ENCODE data around the gene IFIT1. TPM values are rescaled to one million over a fixed set of nuclear protein-coding genes. Genes with fewer than 3 reads are reported as not detected.

The IFIT1 gene
- total and polyA plus RNA-seq, 2 experiments from 2014 or later = 8.2 to 14.7 TPM

DNA sequence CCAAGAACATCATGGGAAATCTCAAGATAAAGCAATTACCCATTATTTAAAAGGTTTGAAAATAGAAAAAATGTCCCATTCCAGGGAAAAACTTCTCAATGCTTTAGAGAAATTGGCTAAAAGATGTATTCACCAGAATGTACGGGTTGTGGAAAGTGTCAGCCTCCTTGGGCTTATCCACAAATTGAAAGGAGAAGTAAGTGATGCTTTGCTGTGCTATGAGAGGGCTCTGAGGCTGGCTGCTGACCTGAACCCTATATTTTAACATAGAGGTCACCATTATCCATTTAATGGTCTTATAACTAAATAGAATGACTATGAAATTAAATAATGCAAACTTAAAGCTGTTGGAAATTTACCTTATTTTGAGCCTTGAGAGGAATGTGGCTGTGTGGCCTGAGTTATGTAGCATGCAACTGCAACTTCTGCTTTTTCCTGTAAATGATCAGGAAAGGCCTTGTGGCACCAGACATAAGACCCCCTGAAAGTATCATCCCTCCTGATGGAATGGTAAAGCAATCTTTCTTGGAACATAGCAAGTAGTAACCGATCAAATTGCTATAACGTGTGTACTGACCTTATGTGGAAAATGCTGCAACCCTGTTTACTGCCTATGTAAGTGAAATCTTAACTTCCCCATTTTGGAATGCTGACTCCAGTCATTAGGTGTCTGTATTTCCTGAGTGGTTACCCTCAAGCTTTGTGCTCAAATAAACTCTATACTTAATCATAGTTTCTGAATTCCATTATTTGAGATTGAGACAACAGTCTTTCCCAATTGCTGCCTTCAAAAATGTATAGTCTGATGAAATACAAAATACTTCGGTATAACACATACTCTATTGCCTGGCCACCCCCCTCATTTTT is 7.7 kb upstream of the IFIT1 start:
- Histone ChIP-seq H3K9me3 (ENCODE audit: low read depth) (no peaks in the 10 kb centered on the region), H3K36me3 (replicated peaks; ENCODE audit: insufficient read depth, low read depth) (no peaks in the 10 kb centered on the region), H2AFZ (no peak overlapping the region), H3K79me2 (no peaks in the 10 kb centered on the region), H3K27me3 (no peaks in the 10 kb centered on the region), H3K27ac (no peak overlapping the region), H3K9me2 (replicated peaks; ENCODE audit: insufficient read depth) (no peaks in the 10 kb centered on the region), H3K4me1 (ENCODE audit: insufficient read depth) (no peaks in the 10 kb centered on the region), H3K4me2 (no peak overlapping the region), H3K4me3 (no peak overlapping the region), H4K20me1 (ENCODE audit: insufficient read depth, poor library complexity, severe bottlenecking) (no peaks in the 10 kb centered on the region)
- WGBS (ENCODE audit: low lambda C conversion rate, missing lambda C conversion rate) = 91% methylated on average over 4 of the region's 4 CpGs
- no peak for DNase-seq (ENCODE audit: low spot score)
- TF ChIP-seq EZH2phosphoT487 (IDR thresholded peaks at IDR 0.05; ENCODE audit: low read depth, severe bottlenecking, unreplicated experiment) (no peak), EZH2 (IDR thresholded peaks at IDR 0.05; ENCODE audit: borderline replicate concordance) (no peak)
- TF ChIP-seq, protein P1, sequence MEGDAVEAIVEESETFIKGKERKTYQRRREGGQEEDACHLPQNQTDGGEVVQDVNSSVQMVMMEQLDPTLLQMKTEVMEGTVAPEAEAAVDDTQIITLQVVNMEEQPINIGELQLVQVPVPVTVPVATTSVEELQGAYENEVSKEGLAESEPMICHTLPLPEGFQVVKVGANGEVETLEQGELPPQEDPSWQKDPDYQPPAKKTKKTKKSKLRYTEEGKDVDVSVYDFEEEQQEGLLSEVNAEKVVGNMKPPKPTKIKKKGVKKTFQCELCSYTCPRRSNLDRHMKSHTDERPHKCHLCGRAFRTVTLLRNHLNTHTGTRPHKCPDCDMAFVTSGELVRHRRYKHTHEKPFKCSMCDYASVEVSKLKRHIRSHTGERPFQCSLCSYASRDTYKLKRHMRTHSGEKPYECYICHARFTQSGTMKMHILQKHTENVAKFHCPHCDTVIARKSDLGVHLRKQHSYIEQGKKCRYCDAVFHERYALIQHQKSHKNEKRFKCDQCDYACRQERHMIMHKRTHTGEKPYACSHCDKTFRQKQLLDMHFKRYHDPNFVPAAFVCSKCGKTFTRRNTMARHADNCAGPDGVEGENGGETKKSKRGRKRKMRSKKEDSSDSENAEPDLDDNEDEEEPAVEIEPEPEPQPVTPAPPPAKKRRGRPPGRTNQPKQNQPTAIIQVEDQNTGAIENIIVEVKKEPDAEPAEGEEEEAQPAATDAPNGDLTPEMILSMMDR (IDR thresholded peaks at IDR 0.05; ENCODE audit: poor library complexity) = no peak

- WGBS (ENCODE audit: low lambda C conversion rate, missing lambda C conversion rate) = 76% methylated on average over 2 of the region's 2 CpGs
- Histone ChIP-seq H3K4me3 (no peak overlapping the region), H3K36me3 (replicated peaks; ENCODE audit: insufficient read depth, low read depth) (no peaks in the 10 kb centered on the region), H3K27ac (no peak overlapping the region), H4K20me1 (ENCODE audit: insufficient read depth, poor library complexity, severe bottlenecking) (no peaks in the 10 kb centered on the region), H3K9me3 (ENCODE audit: low read depth) (no peaks in the 10 kb centered on the region), H3K9me2 (replicated peaks; ENCODE audit: insufficient read depth) (no peaks in the 10 kb centered on the region), H3K79me2 (peaks cover 1% of the 10 kb centered on the region), H3K27me3 (no peaks in the 10 kb centered on the region), H3K4me2 (no peak overlapping the region), H2AFZ (no peak overlapping the region), H3K4me1 (ENCODE audit: insufficient read depth) (peaks cover 6% of the 10 kb centered on the region)
- DNase-seq (ENCODE audit: low spot score) = no peak
- TF ChIP-seq, protein P1 (IDR thresholded peaks at IDR 0.05; ENCODE audit: poor library complexity) = no peak
These were observed 3.6 kb upstream of the IFIT1 start for GRCh38 chr10:89388806-89389205.

DNA sequence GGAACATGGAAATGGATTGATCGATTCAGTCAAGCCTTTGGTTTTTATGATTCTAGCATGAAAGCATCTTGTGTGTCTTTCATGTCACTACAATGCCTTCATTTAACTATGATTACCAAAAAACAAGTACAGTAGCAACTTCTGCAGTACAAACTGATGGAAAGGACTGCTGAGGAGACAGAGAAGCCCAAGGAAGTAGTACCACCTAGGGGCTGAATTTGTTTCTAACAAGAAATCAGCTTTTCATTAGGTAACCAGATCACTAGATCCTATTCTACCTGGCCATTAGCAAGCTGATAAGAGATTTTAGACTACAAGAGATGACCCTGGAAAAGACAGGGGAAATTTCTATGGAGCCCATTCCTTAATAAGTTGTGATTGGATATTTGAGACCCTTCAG is 3.2 kb upstream of the IFIT1 start:
- 95% methylated on average over 1 of the region's 1 CpG for WGBS (ENCODE audit: low lambda C conversion rate, missing lambda C conversion rate)
- Histone ChIP-seq H3K4me2 (no peak overlapping the region), H3K27me3 (no peaks in the 10 kb centered on the region), H2AFZ (no peak overlapping the region), H3K9me2 (replicated peaks; ENCODE audit: insufficient read depth) (no peaks in the 10 kb centered on the region), H3K4me3 (no peak overlapping the region), H4K20me1 (ENCODE audit: insufficient read depth, poor library complexity, severe bottlenecking) (no peaks in the 10 kb centered on the region), H3K79me2 (peaks cover 5% of the 10 kb centered on the region), H3K27ac (no peak overlapping the region), H3K36me3 (replicated peaks; ENCODE audit: insufficient read depth, low read depth) (no peaks in the 10 kb centered on the region), H3K9me3 (ENCODE audit: low read depth) (no peaks in the 10 kb centered on the region), H3K4me1 (ENCODE audit: insufficient read depth) (peaks cover 6% of the 10 kb centered on the region)
- TF ChIP-seq EZH2phosphoT487 (IDR thresholded peaks at IDR 0.05; ENCODE audit: low read depth, severe bottlenecking, unreplicated experiment) (no peak), EZH2 (IDR thresholded peaks at IDR 0.05; ENCODE audit: borderline replicate concordance) (no peak)
- TF ChIP-seq, protein P1 (IDR thresholded peaks at IDR 0.05; ENCODE audit: poor library complexity) = peak; percentile 50
- peak; percentile 37 for DNase-seq (ENCODE audit: low spot score)

Data from hepatocyte (in vitro differentiated cells).